Activated CD8-positive, alpha-beta memory T cell treated with anti-CD3 and anti-CD28 coated beads, Interleukin-2, amount 10 ng/mL, durations not matched to agents 7 days and 5 days (primary cell): ENCODE data around the gene FBLN7. TPM values are rescaled to one million over a fixed set of nuclear protein-coding genes. Genes with fewer than 3 reads are reported as not detected.
"Not testable (repeated sequence)": the region's sequence is repeated elsewhere in the genome, so short reads cannot be mapped to it uniquely, and the experiment has no call there.

Source experiments
- ATAC-seq: fragments of 150-1000 bp; cut with Tn5 transposase; one replicate; pipeline ENCODE4 v1.10.0; 2021; ENCODE audit warnings: moderate library complexity
- CTCF ChIA-PET: fragments of 350-600 bp; sonication (Branson Sonifier 250); formaldehyde crosslinking; loops from one replicate; lab custom pipeline; 2021; ENCODE audit warnings: antibody characterized with exemption; lab: Charles Lee
- DNase-seq: peaks from one replicate; pipeline ENCODE4 v3.0.0-alpha.2; 2020
- H3K27ac Mint-ChIP-seq: one replicate; pipeline ENCODE4 v1.8.0; 2021; ENCODE audit warnings: mild to moderate bottlenecking, mixed read lengths
- H3K27me3 Mint-ChIP-seq: one replicate; pipeline ENCODE4 v1.8.0; 2021; ENCODE audit warnings: mixed read lengths
- H3K36me3 Mint-ChIP-seq: one replicate; pipeline ENCODE4 v1.8.0; 2021; ENCODE audit warnings: mild to moderate bottlenecking, mixed read lengths
- H3K4me1 Mint-ChIP-seq: one replicate; pipeline ENCODE4 v1.8.0; 2021; ENCODE audit warnings: mixed read lengths
- H3K4me3 Mint-ChIP-seq: one replicate; pipeline ENCODE4 v1.8.0; 2021; ENCODE audit warnings: mild to moderate bottlenecking, moderate library complexity, mixed read lengths
- H3K9me3 Mint-ChIP-seq: one replicate; pipeline ENCODE4 v1.8.0; 2022; ENCODE audit warnings: low read depth, mixed read lengths
- total RNA-seq, 2 experiments: library from RNA; stranded (reverse); gene quantifications; one replicate each; pipeline ENCODE4 v1.2.3, GENCODE V29; 2021

The FBLN7 gene
- total RNA-seq = under 1 TPM; 0.26 to 0.63 TPM

GRCh38 chr2:112138159-112139032, at the start of gene FBLN7:
Gene FBLN7, plus strand, starts transcription at chr2:112138385. Its CDS starts 271 bp downstream, at chr2:112138656.
- H3K36me3 Mint-ChIP-seq = no peaks in the 10 kb centered on the region
- ATAC-seq (peak; percentile 12), DNase-seq (no peak)
- CTCF ChIA-PET = no interaction called here
- H3K27me3 Mint-ChIP-seq = peaks cover 48% of the 10 kb centered on the region
- peaks cover under 1% of the 10 kb centered on the region for H3K9me3 Mint-ChIP-seq
- no peaks in the 10 kb centered on the region for H3K4me1 Mint-ChIP-seq
- H3K27ac Mint-ChIP-seq = no peak within 1 kb of the TSS
- H3K4me3 Mint-ChIP-seq = peak within 1 kb of the TSS; percentile 6

- CTCF ChIA-PET = no interaction called here
- DNase-seq (no peak), ATAC-seq (no peak)
- no peaks in the 10 kb centered on the region for H3K9me3 Mint-ChIP-seq
- H3K4me1 Mint-ChIP-seq = peaks cover 16% of the 10 kb centered on the region
- H3K36me3 Mint-ChIP-seq = peaks cover 67% of the 10 kb centered on the region
- H3K27me3 Mint-ChIP-seq = no peaks in the 10 kb centered on the region
- no peak overlapping the region for H3K4me3 Mint-ChIP-seq
- no peak overlapping the region for H3K27ac Mint-ChIP-seq
Observed at GRCh38 chr2:112089375-112089774, 48.8 kb upstream of the FBLN7 start.

- CTCF ChIA-PET = no interaction called here
- Mint-ChIP-seq H3K4me3 (no peak overlapping the region), H3K27me3 (no peaks in the 10 kb centered on the region), H3K36me3 (peaks cover 52% of the 10 kb centered on the region), H3K9me3 (no peaks in the 10 kb centered on the region), H3K4me1 (peaks cover 21% of the 10 kb centered on the region), H3K27ac (no peak overlapping the region)
- ATAC-seq = no peak
- DNase-seq = no peak
Observed at GRCh38 chr2:112092286-112093041, 45.7 kb upstream of the FBLN7 start.

GRCh38 chr2:112093216-112093615, 45.0 kb upstream of the FBLN7 start:
- Mint-ChIP-seq H3K36me3 (peaks cover 53% of the 10 kb centered on the region), H3K9me3 (no peaks in the 10 kb centered on the region), H3K4me3 (no peak overlapping the region), H3K27me3 (no peaks in the 10 kb centered on the region), H3K27ac (peak overlapping the region; percentile 29), H3K4me1 (peaks cover 17% of the 10 kb centered on the region)
- CTCF ChIA-PET = no interaction called here
- ATAC-seq (no peak), DNase-seq (no peak)

GRCh38 chr2:112095681-112096080, 42.5 kb upstream of the FBLN7 start:
- no peak for ATAC-seq
- Mint-ChIP-seq H3K4me3 (no peak overlapping the region), H3K27ac (no peak overlapping the region), H3K4me1 (peaks cover 17% of the 10 kb centered on the region), H3K9me3 (no peaks in the 10 kb centered on the region), H3K36me3 (peaks cover 46% of the 10 kb centered on the region), H3K27me3 (no peaks in the 10 kb centered on the region)
- CTCF ChIA-PET = interaction anchor here (1.0 kb wide), 1 partner anchor 164 kb away, joined by 3 read pairs; no protein-coding TSS in a partner anchor
- no peak for DNase-seq

- Mint-ChIP-seq H3K9me3 (no peaks in the 10 kb centered on the region), H3K4me3 (no peak overlapping the region), H3K27me3 (no peaks in the 10 kb centered on the region), H3K36me3 (peaks cover 45% of the 10 kb centered on the region), H3K4me1 (peaks cover 17% of the 10 kb centered on the region), H3K27ac (no peak overlapping the region)
- ATAC-seq (no peak), DNase-seq (no peak)
- CTCF ChIA-PET = interaction anchor here (0.7 kb wide), 1 partner anchor 438 kb away, joined by 3 read pairs; no protein-coding TSS in a partner anchor
Observed at GRCh38 chr2:112096098-112096497, 42.1 kb upstream of the FBLN7 start.

GRCh38 chr2:112108178-112108832, 29.9 kb upstream of the FBLN7 start:
- Mint-ChIP-seq H3K9me3 (peaks cover 18% of the 10 kb centered on the region), H3K4me3 (no peak overlapping the region), H3K36me3 (peaks cover 89% of the 10 kb centered on the region), H3K4me1 (no peaks in the 10 kb centered on the region), H3K27ac (no peak overlapping the region), H3K27me3 (no peaks in the 10 kb centered on the region)
- ATAC-seq (no peak), DNase-seq (no peak)
- CTCF ChIA-PET = interaction anchor here (1.5 kb wide), 1 partner anchor 151 kb away, joined by 3 read pairs; no protein-coding TSS in a partner anchor

GRCh38 chr2:112109278-112109677, 28.9 kb upstream of the FBLN7 start:
- Mint-ChIP-seq H3K27ac (no peak overlapping the region), H3K27me3 (no peaks in the 10 kb centered on the region)
- CTCF ChIA-PET = interaction anchor here (0.7 kb wide), 1 partner anchor 10 kb away, joined by 3 read pairs; no protein-coding TSS in a partner anchor

GRCh38 chr2:112110966-112111365, 27.2 kb upstream of the FBLN7 start:
- Mint-ChIP-seq H3K27ac (no peak overlapping the region), H3K27me3 (no peaks in the 10 kb centered on the region), H3K4me3 (no peak overlapping the region), H3K9me3 (peaks cover 18% of the 10 kb centered on the region), H3K4me1 (no peaks in the 10 kb centered on the region), H3K36me3 (peaks cover 71% of the 10 kb centered on the region)
- CTCF ChIA-PET = no interaction called here
- no peak for ATAC-seq
- no peak for DNase-seq

More at GRCh38 chr2:112109278-112109677, 28.9 kb upstream of the FBLN7 start:
- peaks cover 80% of the 10 kb centered on the region for H3K36me3 Mint-ChIP-seq
- H3K9me3 Mint-ChIP-seq = peaks cover 18% of the 10 kb centered on the region
- no peak for ATAC-seq
- H3K4me3 Mint-ChIP-seq = no peak overlapping the region
- DNase-seq = no peak
- H3K4me1 Mint-ChIP-seq = no peaks in the 10 kb centered on the region

- Mint-ChIP-seq H3K9me3 (peaks cover 18% of the 10 kb centered on the region), H3K36me3 (peaks cover 66% of the 10 kb centered on the region)
- H3K27ac Mint-ChIP-seq, H3K4me1 Mint-ChIP-seq, ATAC-seq, H3K4me3 Mint-ChIP-seq, DNase-seq, H3K27me3 Mint-ChIP-seq: not testable (repeated sequence)
- CTCF ChIA-PET = interaction anchor here (0.5 to 0.6 kb wide), 2 partner anchors 164 to 1018 kb away, joined by 3 to 5 read pairs; no protein-coding TSS in a partner anchor
Observed at GRCh38 chr2:112113354-112113753, 24.8 kb upstream of the FBLN7 start.

GRCh38 chr2:112118148-112118547, 20.0 kb upstream of the FBLN7 start:
- CTCF ChIA-PET = interaction anchor here (1.0 kb wide), 1 partner anchor 315 kb away, joined by 3 read pairs; the partner anchor contains the start of gene RGPD8
- H3K4me1 Mint-ChIP-seq = no peaks in the 10 kb centered on the region
- H3K9me3 Mint-ChIP-seq = no peaks in the 10 kb centered on the region
- no peaks in the 10 kb centered on the region for H3K27me3 Mint-ChIP-seq
- H3K27ac Mint-ChIP-seq = no peak overlapping the region
- ATAC-seq (no peak), DNase-seq (no peak)
- no peak overlapping the region for H3K4me3 Mint-ChIP-seq
- H3K36me3 Mint-ChIP-seq = peaks cover 26% of the 10 kb centered on the region

- H3K4me3 Mint-ChIP-seq = no peak overlapping the region
- H3K27me3 Mint-ChIP-seq = no peaks in the 10 kb centered on the region
- CTCF ChIA-PET = interaction anchor here (0.7 to 2.0 kb wide), 18 partner anchors 13 to 481 kb away, joined by 3 to 13 read pairs (median 4); partner anchors contain the start of genes RGPD8 and ZC3H8
- ATAC-seq = no peak
- peaks cover 30% of the 10 kb centered on the region for H3K36me3 Mint-ChIP-seq
- peak; percentile 56 for DNase-seq
- no peaks in the 10 kb centered on the region for H3K4me1 Mint-ChIP-seq
- H3K27ac Mint-ChIP-seq = no peak overlapping the region
- H3K9me3 Mint-ChIP-seq = peaks cover 3% of the 10 kb centered on the region
Observed at GRCh38 chr2:112121682-112122254, 16.4 kb upstream of the FBLN7 start.
